PC-9 (cell line): ENCODE data around the gene AATF.

ENCODE experiments used
- CTCF ChIP-seq: fragments of 200-600 bp; sonication (generic); conservative IDR thresholded peaks from 2 replicates; pipeline ENCODE4 v1.6.1; 2017; ENCODE audit warnings: mixed run types, antibody characterized with exemption, mild to moderate bottlenecking, moderate library complexity
- EZH2 ChIP-seq: fragments of 200-600 bp; sonication (generic); IDR thresholded peaks from 2 replicates; pipeline ENCODE4 v1.8.0; 2017; ENCODE audit warnings: antibody characterized with exemption, low read depth

- no peak for TF ChIP-seq CTCF
- TF ChIP-seq EZH2: no peak
These were observed 102.6 kb downstream of the AATF start for GRCh38 chr17:37051381-37051780.
